CD14-positive monocyte (primary cell): Measurements from ENCODE around the gene MSI2. TPM values are rescaled to one million over a fixed set of nuclear protein-coding genes. Genes with fewer than 3 reads are reported as not detected.

Experiments
- DNase-seq, 3 donors: peaks; one replicate each; pipeline ENCODE4 v3.0.0-alpha.2; 2011 to 2022
- H2AFZ ChIP-seq: 2 replicates; pipeline ENCODE4 v1.6.0; 2012; ENCODE audit warnings: mild to moderate bottlenecking, low read depth, low read length, inconsistent platforms; ENCODE audit not compliant: insufficient read depth, poor library complexity, severe bottlenecking
- H3K27ac ChIP-seq, 2 donors: 1 replicate in 1 of 2; 2 replicates in 1 of 2; pipeline ENCODE4 v1.5.1; 2012 to 2013; ENCODE audit warnings: low read length in 2 of 2, control low read depth in 1 of 2, inconsistent platforms in 1 of 2, low read depth in 1 of 2, mild to moderate bottlenecking in 1 of 2
- H3K27me3 ChIP-seq, 2 donors: one replicate each; pipeline versions ENCODE4 v1.6.0 to v1.6.1; 2011 to 2013; ENCODE audit warnings: low read length in 2 of 2; ENCODE audit not compliant: control insufficient read depth in 2 of 2, insufficient read depth in 2 of 2
- H3K36me3 ChIP-seq, 2 donors: replicated peaks in 1 of 2; 1 replicate in 1 of 2; 2 replicates in 1 of 2; pipeline versions ENCODE4 v1.5.1 to v1.6.1; 2012 to 2013; ENCODE audit warnings: low read length in 2 of 2, control low read depth in 1 of 2, inconsistent platforms in 1 of 2, mild to moderate bottlenecking in 1 of 2; ENCODE audit not compliant: insufficient read depth in 2 of 2, control insufficient read depth in 1 of 2
- H3K4me1 ChIP-seq, 2 donors: 1 replicate in 1 of 2; 2 replicates in 1 of 2; pipeline versions ENCODE4 v1.5.1 to v1.6.1; 2012 to 2013; ENCODE audit warnings: low read length in 2 of 2, control low read depth in 1 of 2, inconsistent platforms in 1 of 2, mild to moderate bottlenecking in 1 of 2, moderate library complexity in 1 of 2; ENCODE audit not compliant: insufficient read depth in 2 of 2, control insufficient read depth in 1 of 2
- H3K4me2 ChIP-seq: replicated peaks from 2 replicates; pipeline ENCODE3; 2012; ENCODE audit warnings: low read length, moderate library complexity, mild to moderate bottlenecking; ENCODE audit not compliant: poor library complexity, severe bottlenecking; ENCODE audit errors: extremely low read depth
- H3K4me3 ChIP-seq, 3 experiments: fragments of 200-600 bp in 1 of 3; sonication (generic) in 1 of 3; replicated peaks in 1 of 3; 1 replicate in 2 of 3; 2 replicates in 1 of 3; pipeline ENCODE4 v1.5.1; 2011 to 2013; ENCODE audit warnings: low read length in 3 of 3, mild to moderate bottlenecking in 3 of 3, control low read depth in 2 of 3, low read depth in 2 of 3, inconsistent platforms in 1 of 3, moderate library complexity in 1 of 3
- H3K79me2 ChIP-seq: 2 replicates; pipeline ENCODE4 v1.6.0; 2012; ENCODE audit warnings: mild to moderate bottlenecking, control low read depth, inconsistent platforms, low read length, moderate library complexity; ENCODE audit not compliant: insufficient read depth
- H3K9ac ChIP-seq: 2 replicates; pipeline ENCODE4 v1.6.0; 2017; ENCODE audit warnings: low read length, mild to moderate bottlenecking; ENCODE audit not compliant: insufficient read depth, poor library complexity, severe bottlenecking
- H3K9me3 ChIP-seq, 2 donors: replicated peaks in 1 of 2; 1 replicate in 1 of 2; 2 replicates in 1 of 2; pipeline versions ENCODE4 v1.5.1 to v1.6.1; 2012 to 2013; ENCODE audit warnings: low read length in 2 of 2, control low read depth in 1 of 2; ENCODE audit not compliant: control insufficient read depth in 1 of 2, insufficient read depth in 1 of 2
- H4K20me1 ChIP-seq: 2 replicates; pipeline ENCODE4 v1.6.0; 2012; ENCODE audit warnings: mild to moderate bottlenecking, low read length, control low read depth, moderate library complexity; ENCODE audit not compliant: insufficient read depth
- H3K27ac Mint-ChIP-seq, 7 donors: one replicate each; pipeline ENCODE4 v1.8.0; 2020; ENCODE audit warnings: mild to moderate bottlenecking in 7 of 7, mixed read lengths in 7 of 7, moderate library complexity in 6 of 7, inconsistent platforms in 2 of 7
- H3K27me3 Mint-ChIP-seq, 3 donors: one replicate each; pipeline ENCODE4 v1.8.0; 2021 to 2022; ENCODE audit warnings: low read depth in 3 of 3, mild to moderate bottlenecking in 3 of 3, mixed read lengths in 3 of 3, moderate library complexity in 3 of 3, inconsistent platforms in 1 of 3
- H3K36me3 Mint-ChIP-seq, 2 donors: one replicate each; pipeline ENCODE4 v1.8.0; 2020; ENCODE audit warnings: mixed read lengths in 2 of 2, inconsistent platforms in 1 of 2, mild to moderate bottlenecking in 1 of 2
- H3K4me1 Mint-ChIP-seq: one replicate; pipeline ENCODE4 v1.8.0; 2020; ENCODE audit warnings: mild to moderate bottlenecking, mixed read lengths
- H3K4me3 Mint-ChIP-seq, 2 donors: one replicate each; pipeline ENCODE4 v1.8.0; 2020; ENCODE audit warnings: mild to moderate bottlenecking in 2 of 2, mixed read lengths in 2 of 2, moderate library complexity in 1 of 2
- H3K9me3 Mint-ChIP-seq, 7 donors: one replicate each; pipeline ENCODE4 v1.8.0; 2020 to 2022; ENCODE audit warnings: mixed read lengths in 7 of 7, mild to moderate bottlenecking in 6 of 7, moderate library complexity in 6 of 7, inconsistent platforms in 2 of 7
- WGBS: methylation state at CpG from one replicate; pipeline ENCODE4 v1.1.5; 2013; ENCODE audit warnings: missing lambda C conversion rate; ENCODE audit not compliant: insufficient coverage; 5-methylcytosine and 5-hydroxymethylcytosine counted together
- intact Hi-C, 2 donors: fragments of 100-400 bp; cut with micrococcal nuclease; formaldehyde crosslinking; loops; one replicate each; pipeline versions ENCODE4 v1.15.0 to v1.15.1; 2023
- polyA plus RNA-seq, 3 donors: library from polyadenylated mRNA; depleted of rRNA in 1 of 3; unstranded in 2 of 3; stranded (reverse) in 1 of 3; fragments of 300-500 nt in 2 of 3; fragments of >200 nt in 1 of 3; fragmentation: Illumina TruSeq in 2 of 3; gene quantifications; 1 replicate in 2 of 3; 2 replicates in 1 of 3; pipeline ENCODE4 v1.2.3, GENCODE V29; 2012 to 2021
- TF ChIP-seq, protein P1 (sequence below): fragments of 200-600 bp; IDR thresholded peaks from one replicate; pipeline ENCODE4 v1.8.0; 2022; ENCODE audit warnings: antibody characterized with exemption, mild to moderate bottlenecking

Gene MSI2
- polyA plus RNA-seq, 3 donors = 0.20 to 6.6 (median 0.37) TPM

DNA sequence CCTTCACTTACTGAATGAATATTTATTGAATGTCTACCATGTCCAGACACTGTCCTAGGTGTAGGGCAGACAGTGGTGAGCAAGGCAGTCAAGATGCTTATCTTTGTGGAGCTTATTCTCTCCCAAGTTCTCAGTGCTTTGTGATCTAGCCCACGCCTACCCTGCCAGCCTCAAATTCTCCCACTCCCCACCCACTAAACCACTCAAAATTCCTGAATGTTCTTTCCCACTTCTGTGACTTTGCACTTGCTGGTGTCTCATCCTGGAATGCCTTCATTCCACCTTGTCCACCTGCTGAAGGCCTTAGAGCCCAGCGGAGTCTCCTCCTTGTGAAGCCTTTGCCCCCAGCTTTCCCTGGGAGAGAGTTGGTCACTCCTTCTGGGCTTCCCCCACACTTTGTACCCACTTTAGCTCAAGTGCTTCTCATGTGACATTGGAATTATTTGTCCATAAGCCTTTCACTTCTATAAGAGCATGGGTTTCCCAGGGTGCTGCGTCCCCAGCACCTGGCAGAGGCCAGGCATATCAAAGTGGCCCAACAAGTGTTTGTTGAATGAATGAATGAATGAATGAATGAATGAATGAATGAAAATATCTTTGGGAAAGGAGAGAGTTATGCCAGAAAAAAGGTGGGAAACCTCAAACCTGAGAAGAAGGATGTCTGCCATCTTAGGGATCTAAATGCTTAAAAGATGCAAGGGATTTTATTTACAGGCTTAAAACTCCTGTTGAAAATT, 465.8 kb downstream of the MSI2 start:
- Mint-ChIP-seq H3K4me3 (no peak overlapping the region), H3K4me1 (peaks cover 20% of the 10 kb centered on the region), H3K27ac (peak overlapping the region in 1 of 7 donors; percentile 54), H3K27me3 (peaks cover 0 to 5% (median 2%) of the 10 kb centered on the region in 3 donors), H3K36me3 (no peaks in the 10 kb centered on the region), H3K9me3 (no peaks in the 10 kb centered on the region)
- Histone ChIP-seq H3K4me3 (no peak overlapping the region), H3K9me3 (no peaks in the 10 kb centered on the region), H3K79me2 (no peaks in the 10 kb centered on the region), H3K4me2 (no peak overlapping the region), H3K9ac (no peak overlapping the region), H3K27ac (no peak overlapping the region), H4K20me1 (no peaks in the 10 kb centered on the region), H3K4me1 (peaks cover 7 to 10% of the 10 kb centered on the region in 2 donors), H3K36me3 (no peaks in the 10 kb centered on the region), H3K27me3 (no peaks in the 10 kb centered on the region), H2AFZ (no peak overlapping the region)
- TF ChIP-seq, protein P1, sequence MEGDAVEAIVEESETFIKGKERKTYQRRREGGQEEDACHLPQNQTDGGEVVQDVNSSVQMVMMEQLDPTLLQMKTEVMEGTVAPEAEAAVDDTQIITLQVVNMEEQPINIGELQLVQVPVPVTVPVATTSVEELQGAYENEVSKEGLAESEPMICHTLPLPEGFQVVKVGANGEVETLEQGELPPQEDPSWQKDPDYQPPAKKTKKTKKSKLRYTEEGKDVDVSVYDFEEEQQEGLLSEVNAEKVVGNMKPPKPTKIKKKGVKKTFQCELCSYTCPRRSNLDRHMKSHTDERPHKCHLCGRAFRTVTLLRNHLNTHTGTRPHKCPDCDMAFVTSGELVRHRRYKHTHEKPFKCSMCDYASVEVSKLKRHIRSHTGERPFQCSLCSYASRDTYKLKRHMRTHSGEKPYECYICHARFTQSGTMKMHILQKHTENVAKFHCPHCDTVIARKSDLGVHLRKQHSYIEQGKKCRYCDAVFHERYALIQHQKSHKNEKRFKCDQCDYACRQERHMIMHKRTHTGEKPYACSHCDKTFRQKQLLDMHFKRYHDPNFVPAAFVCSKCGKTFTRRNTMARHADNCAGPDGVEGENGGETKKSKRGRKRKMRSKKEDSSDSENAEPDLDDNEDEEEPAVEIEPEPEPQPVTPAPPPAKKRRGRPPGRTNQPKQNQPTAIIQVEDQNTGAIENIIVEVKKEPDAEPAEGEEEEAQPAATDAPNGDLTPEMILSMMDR = no peak
- WGBS = 100% methylated on average over 2 of the region's 3 CpGs
- intact Hi-C loops = no loop called here
- DNase-seq = no peak

GRCh38 chr17:57722704-57723043, 466.4 kb downstream of the MSI2 start:
- Mint-ChIP-seq H3K4me3 (no peak overlapping the region), H3K9me3 (no peaks in the 10 kb centered on the region), H3K4me1 (peaks cover 20% of the 10 kb centered on the region), H3K36me3 (no peaks in the 10 kb centered on the region), H3K27ac (no peak overlapping the region), H3K27me3 (peaks cover 0 to 3% (median 2%) of the 10 kb centered on the region in 3 donors)
- H3K9ac ChIP-seq = no peak overlapping the region
- no peaks in the 10 kb centered on the region for H3K27me3 ChIP-seq
- H3K4me2 ChIP-seq = no peak overlapping the region
- H3K79me2 ChIP-seq = no peaks in the 10 kb centered on the region
- TF ChIP-seq, protein P1 = no peak
- peaks cover 7 to 10% of the 10 kb centered on the region in 2 donors for H3K4me1 ChIP-seq
- H3K9me3 ChIP-seq = no peaks in the 10 kb centered on the region
- 100% methylated on average over 4 of the region's 7 CpGs for WGBS
- no peaks in the 10 kb centered on the region for H3K36me3 ChIP-seq
- no peak overlapping the region for H3K27ac ChIP-seq
- no peaks in the 10 kb centered on the region for H4K20me1 ChIP-seq
- no peak for DNase-seq
- no peak overlapping the region for H2AFZ ChIP-seq
- intact Hi-C loops = no loop called here
- no peak overlapping the region for H3K4me3 ChIP-seq
